ENCODE measurements around the gene PTPRH.
"Not testable (repeated sequence)": the region's sequence is repeated elsewhere in the genome, so short reads cannot be mapped to it uniquely, and the experiment has no call there.

The PTPRH gene

GRCh38 chr19:55212447-55212846 is 3.1 kb upstream of the PTPRH start:
- DNase-seq (ENCODE audit: low read depth): peak; percentile 56
- no peak overlapping the region for H3K4me3 ChIP-seq (ENCODE audit: low read depth, low read length)
- TF ChIP-seq POLR2A (IDR thresholded peaks at IDR 0.05; ENCODE audit: extremely low read depth, insufficient read length) (no peak), CTCF (IDR thresholded peaks at IDR 0.05; ENCODE audit: low read depth, low read length) (peak; percentile 48)

- DNase-seq (ENCODE audit: low read depth): no peak
- no peak for TF ChIP-seq POLR2A (IDR thresholded peaks at IDR 0.05; ENCODE audit: extremely low read depth, insufficient read length)
- TF ChIP-seq MAX (IDR thresholded peaks at IDR 0.05; ENCODE audit: low read depth, low read length): no peak
- no peak for TF ChIP-seq CTCF (IDR thresholded peaks at IDR 0.05; ENCODE audit: low read depth, low read length)
- TF ChIP-seq MYC (IDR thresholded peaks at IDR 0.05; ENCODE audit: low read depth, low read length): no peak
- no peak overlapping the region for H3K4me3 ChIP-seq (ENCODE audit: low read depth, low read length)
These were observed 582 bp upstream of the PTPRH start for GRCh38 chr19:55209693-55210472.

GRCh38 chr19:55206664-55207500 is 2.4 kb downstream of the PTPRH start:
- peak; percentile 82 for DNase-seq (ENCODE audit: low read depth)
- TF ChIP-seq MYC (IDR thresholded peaks at IDR 0.05; ENCODE audit: low read depth, low read length) (no peak), POLR2A (IDR thresholded peaks at IDR 0.05; ENCODE audit: extremely low read depth, insufficient read length) (no peak)
- no peak overlapping the region for H3K4me3 ChIP-seq (ENCODE audit: low read depth, low read length)

GRCh38 chr19:55202199-55202598 is 7.1 kb downstream of the PTPRH start:
- DNase-seq (ENCODE audit: low read depth); H3K4me3 ChIP-seq (ENCODE audit: low read depth, low read length): not testable (repeated sequence)

- TF ChIP-seq MYC (IDR thresholded peaks at IDR 0.05; ENCODE audit: low read depth, low read length) (no peak), CTCF (IDR thresholded peaks at IDR 0.05; ENCODE audit: low read depth, low read length) (no peak), MAX (IDR thresholded peaks at IDR 0.05; ENCODE audit: low read depth, low read length) (no peak), POLR2A (IDR thresholded peaks at IDR 0.05; ENCODE audit: extremely low read depth, insufficient read length) (no peak)
- H3K4me3 ChIP-seq (ENCODE audit: low read depth, low read length): no peak overlapping the region
- DNase-seq (ENCODE audit: low read depth): no peak
These were observed 9.6 kb downstream of the PTPRH start for GRCh38 chr19:55199620-55200204.

GRCh38 chr19:55198651-55199050 is 10.7 kb downstream of the PTPRH start:
- no peak for DNase-seq (ENCODE audit: low read depth)
- H3K4me3 ChIP-seq (ENCODE audit: low read depth, low read length): no peak overlapping the region
- TF ChIP-seq MAX (IDR thresholded peaks at IDR 0.05; ENCODE audit: low read depth, low read length) (no peak), CTCF (IDR thresholded peaks at IDR 0.05; ENCODE audit: low read depth, low read length) (no peak), POLR2A (IDR thresholded peaks at IDR 0.05; ENCODE audit: extremely low read depth, insufficient read length) (no peak), MYC (IDR thresholded peaks at IDR 0.05; ENCODE audit: low read depth, low read length) (no peak)

Measured in NB4 (cell line).